Measurements from ENCODE around the gene GALK2.

DNA sequence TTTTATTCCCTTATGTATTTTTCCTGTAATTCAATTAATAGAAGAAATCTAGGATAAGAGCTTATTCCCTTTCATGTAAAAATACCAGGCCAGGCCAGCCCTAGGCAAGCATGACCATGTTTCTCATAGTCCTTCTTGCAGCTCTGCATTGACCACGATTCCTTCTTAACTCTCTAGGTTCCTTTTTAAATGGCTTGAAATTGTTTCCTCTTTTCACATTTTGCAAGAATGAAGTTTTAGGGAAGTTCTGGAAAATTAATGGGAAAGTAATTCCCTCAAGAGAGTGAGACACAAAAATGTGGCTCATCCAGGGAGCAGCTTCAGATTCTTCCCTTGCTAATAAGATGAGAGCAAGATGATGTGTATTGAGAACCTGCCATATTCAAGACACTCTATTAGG, 136.5 kb downstream of the GALK2 start:
- TF ChIP-seq, protein P1, sequence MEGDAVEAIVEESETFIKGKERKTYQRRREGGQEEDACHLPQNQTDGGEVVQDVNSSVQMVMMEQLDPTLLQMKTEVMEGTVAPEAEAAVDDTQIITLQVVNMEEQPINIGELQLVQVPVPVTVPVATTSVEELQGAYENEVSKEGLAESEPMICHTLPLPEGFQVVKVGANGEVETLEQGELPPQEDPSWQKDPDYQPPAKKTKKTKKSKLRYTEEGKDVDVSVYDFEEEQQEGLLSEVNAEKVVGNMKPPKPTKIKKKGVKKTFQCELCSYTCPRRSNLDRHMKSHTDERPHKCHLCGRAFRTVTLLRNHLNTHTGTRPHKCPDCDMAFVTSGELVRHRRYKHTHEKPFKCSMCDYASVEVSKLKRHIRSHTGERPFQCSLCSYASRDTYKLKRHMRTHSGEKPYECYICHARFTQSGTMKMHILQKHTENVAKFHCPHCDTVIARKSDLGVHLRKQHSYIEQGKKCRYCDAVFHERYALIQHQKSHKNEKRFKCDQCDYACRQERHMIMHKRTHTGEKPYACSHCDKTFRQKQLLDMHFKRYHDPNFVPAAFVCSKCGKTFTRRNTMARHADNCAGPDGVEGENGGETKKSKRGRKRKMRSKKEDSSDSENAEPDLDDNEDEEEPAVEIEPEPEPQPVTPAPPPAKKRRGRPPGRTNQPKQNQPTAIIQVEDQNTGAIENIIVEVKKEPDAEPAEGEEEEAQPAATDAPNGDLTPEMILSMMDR (IDR thresholded peaks at IDR 0.05; ENCODE audit: low read length) = no peak
- TF ChIP-seq EZH2 (IDR thresholded peaks at IDR 0.05; ENCODE audit: borderline replicate concordance, low read length) = no peak

Data from OCI-LY1 (cell line).